CD14-positive monocyte (primary cell): ENCODE measurements around the gene BCAR3. TPM values are rescaled to one million over a fixed set of nuclear protein-coding genes. Genes with fewer than 3 reads are reported as not detected.

ENCODE experiments used
- DNase-seq, 3 donors: peaks; one replicate each; pipeline ENCODE4 v3.0.0-alpha.2; 2011 to 2022
- H2AFZ ChIP-seq: 2 replicates; pipeline ENCODE4 v1.6.0; 2012; ENCODE audit warnings: mild to moderate bottlenecking, low read depth, low read length, inconsistent platforms; ENCODE audit not compliant: insufficient read depth, poor library complexity, severe bottlenecking
- H3K27ac ChIP-seq, 2 donors: 1 replicate in 1 of 2; 2 replicates in 1 of 2; pipeline ENCODE4 v1.5.1; 2012 to 2013; ENCODE audit warnings: low read length in 2 of 2, control low read depth in 1 of 2, inconsistent platforms in 1 of 2, low read depth in 1 of 2, mild to moderate bottlenecking in 1 of 2
- H3K27me3 ChIP-seq, 2 donors: one replicate each; pipeline versions ENCODE4 v1.6.0 to v1.6.1; 2011 to 2013; ENCODE audit warnings: low read length in 2 of 2; ENCODE audit not compliant: control insufficient read depth in 2 of 2, insufficient read depth in 2 of 2
- H3K36me3 ChIP-seq, 2 donors: replicated peaks in 1 of 2; 1 replicate in 1 of 2; 2 replicates in 1 of 2; pipeline versions ENCODE4 v1.5.1 to v1.6.1; 2012 to 2013; ENCODE audit warnings: low read length in 2 of 2, control low read depth in 1 of 2, inconsistent platforms in 1 of 2, mild to moderate bottlenecking in 1 of 2; ENCODE audit not compliant: insufficient read depth in 2 of 2, control insufficient read depth in 1 of 2
- H3K4me1 ChIP-seq, 2 donors: 1 replicate in 1 of 2; 2 replicates in 1 of 2; pipeline versions ENCODE4 v1.5.1 to v1.6.1; 2012 to 2013; ENCODE audit warnings: low read length in 2 of 2, control low read depth in 1 of 2, inconsistent platforms in 1 of 2, mild to moderate bottlenecking in 1 of 2, moderate library complexity in 1 of 2; ENCODE audit not compliant: insufficient read depth in 2 of 2, control insufficient read depth in 1 of 2
- H3K4me2 ChIP-seq: replicated peaks from 2 replicates; pipeline ENCODE3; 2012; ENCODE audit warnings: low read length, moderate library complexity, mild to moderate bottlenecking; ENCODE audit not compliant: poor library complexity, severe bottlenecking; ENCODE audit errors: extremely low read depth
- H3K4me3 ChIP-seq, 3 experiments: fragments of 200-600 bp in 1 of 3; sonication (generic) in 1 of 3; replicated peaks in 1 of 3; 1 replicate in 2 of 3; 2 replicates in 1 of 3; pipeline ENCODE4 v1.5.1; 2011 to 2013; ENCODE audit warnings: low read length in 3 of 3, mild to moderate bottlenecking in 3 of 3, control low read depth in 2 of 3, low read depth in 2 of 3, inconsistent platforms in 1 of 3, moderate library complexity in 1 of 3
- H3K79me2 ChIP-seq: 2 replicates; pipeline ENCODE4 v1.6.0; 2012; ENCODE audit warnings: mild to moderate bottlenecking, control low read depth, inconsistent platforms, low read length, moderate library complexity; ENCODE audit not compliant: insufficient read depth
- H3K9ac ChIP-seq: 2 replicates; pipeline ENCODE4 v1.6.0; 2017; ENCODE audit warnings: low read length, mild to moderate bottlenecking; ENCODE audit not compliant: insufficient read depth, poor library complexity, severe bottlenecking
- H3K9me3 ChIP-seq, 2 donors: replicated peaks in 1 of 2; 1 replicate in 1 of 2; 2 replicates in 1 of 2; pipeline versions ENCODE4 v1.5.1 to v1.6.1; 2012 to 2013; ENCODE audit warnings: low read length in 2 of 2, control low read depth in 1 of 2; ENCODE audit not compliant: control insufficient read depth in 1 of 2, insufficient read depth in 1 of 2
- H4K20me1 ChIP-seq: 2 replicates; pipeline ENCODE4 v1.6.0; 2012; ENCODE audit warnings: mild to moderate bottlenecking, low read length, control low read depth, moderate library complexity; ENCODE audit not compliant: insufficient read depth
- H3K27ac Mint-ChIP-seq, 7 donors: one replicate each; pipeline ENCODE4 v1.8.0; 2020; ENCODE audit warnings: mild to moderate bottlenecking in 7 of 7, mixed read lengths in 7 of 7, moderate library complexity in 6 of 7, inconsistent platforms in 2 of 7
- H3K27me3 Mint-ChIP-seq, 3 donors: one replicate each; pipeline ENCODE4 v1.8.0; 2021 to 2022; ENCODE audit warnings: low read depth in 3 of 3, mild to moderate bottlenecking in 3 of 3, mixed read lengths in 3 of 3, moderate library complexity in 3 of 3, inconsistent platforms in 1 of 3
- H3K36me3 Mint-ChIP-seq, 2 donors: one replicate each; pipeline ENCODE4 v1.8.0; 2020; ENCODE audit warnings: mixed read lengths in 2 of 2, inconsistent platforms in 1 of 2, mild to moderate bottlenecking in 1 of 2
- H3K4me1 Mint-ChIP-seq: one replicate; pipeline ENCODE4 v1.8.0; 2020; ENCODE audit warnings: mild to moderate bottlenecking, mixed read lengths
- H3K4me3 Mint-ChIP-seq, 2 donors: one replicate each; pipeline ENCODE4 v1.8.0; 2020; ENCODE audit warnings: mild to moderate bottlenecking in 2 of 2, mixed read lengths in 2 of 2, moderate library complexity in 1 of 2
- H3K9me3 Mint-ChIP-seq, 7 donors: one replicate each; pipeline ENCODE4 v1.8.0; 2020 to 2022; ENCODE audit warnings: mixed read lengths in 7 of 7, mild to moderate bottlenecking in 6 of 7, moderate library complexity in 6 of 7, inconsistent platforms in 2 of 7
- CTCF ChIP-seq: fragments of 200-600 bp; IDR thresholded peaks from one replicate; pipeline ENCODE4 v1.8.0; 2022; ENCODE audit warnings: antibody characterized with exemption, mild to moderate bottlenecking
- WGBS: methylation state at CpG from one replicate; pipeline ENCODE4 v1.1.5; 2013; ENCODE audit warnings: missing lambda C conversion rate; ENCODE audit not compliant: insufficient coverage; 5-methylcytosine and 5-hydroxymethylcytosine counted together
- intact Hi-C, 2 donors: fragments of 100-400 bp; cut with micrococcal nuclease; formaldehyde crosslinking; loops; one replicate each; pipeline versions ENCODE4 v1.15.0 to v1.15.1; 2023
- polyA plus RNA-seq, 3 donors: library from polyadenylated mRNA; depleted of rRNA in 1 of 3; unstranded in 2 of 3; stranded (reverse) in 1 of 3; fragments of 300-500 nt in 2 of 3; fragments of >200 nt in 1 of 3; fragmentation: Illumina TruSeq in 2 of 3; gene quantifications; 1 replicate in 2 of 3; 2 replicates in 1 of 3; pipeline ENCODE4 v1.2.3, GENCODE V29; 2012 to 2021

Gene BCAR3
- polyA plus RNA-seq, 3 donors, result 0.05 to 0.41 TPM; not detected in 1

GRCh38 chr1:93579891-93580290 is 101.7 kb downstream of the BCAR3 start:
- H3K9me3 Mint-ChIP-seq, result peaks cover 0 to 2% (median 0%) of the 10 kb centered on the region in 7 donors
- no peaks in the 10 kb centered on the region for H3K79me2 ChIP-seq
- H3K27me3 Mint-ChIP-seq, result peaks cover 0 to 6% (median 1%) of the 10 kb centered on the region in 3 donors
- H3K36me3 Mint-ChIP-seq, result no peaks in the 10 kb centered on the region
- peak overlapping the region in 1 of 7 donors; percentile 10 for H3K27ac Mint-ChIP-seq
- TF ChIP-seq CTCF, result no peak
- H4K20me1 ChIP-seq, result no peaks in the 10 kb centered on the region
- H3K27ac ChIP-seq, result no peak overlapping the region
- H3K4me3 ChIP-seq, result no peak overlapping the region
- 98% methylated on average over 4 of the region's 5 CpGs for WGBS
- H3K9me3 ChIP-seq, result no peaks in the 10 kb centered on the region
- DNase-seq, result no peak
- no peaks in the 10 kb centered on the region for H3K4me1 ChIP-seq
- no peaks in the 10 kb centered on the region for H3K27me3 ChIP-seq
- no peak overlapping the region for H3K9ac ChIP-seq
- H3K36me3 ChIP-seq, result no peaks in the 10 kb centered on the region
- H2AFZ ChIP-seq, result no peak overlapping the region
- no peak overlapping the region for H3K4me3 Mint-ChIP-seq
- H3K4me1 Mint-ChIP-seq, result no peaks in the 10 kb centered on the region
- H3K4me2 ChIP-seq, result no peak overlapping the region
- intact Hi-C loops, result no loop called here

- Mint-ChIP-seq H3K36me3 (no peaks in the 10 kb centered on the region), H3K9me3 (peaks cover 0 to 2% (median 0%) of the 10 kb centered on the region in 7 donors)
These were observed 102.5 kb downstream of the BCAR3 start for GRCh38 chr1:93578911-93579825.

More at GRCh38 chr1:93578911-93579825, 102.5 kb downstream of the BCAR3 start:
- Histone ChIP-seq H3K9me3 (no peaks in the 10 kb centered on the region), H3K79me2 (no peaks in the 10 kb centered on the region), H3K4me2 (no peak overlapping the region), H3K9ac (no peak overlapping the region), H2AFZ (no peak overlapping the region), H3K27me3 (no peaks in the 10 kb centered on the region), H3K27ac (no peak overlapping the region), H3K4me1 (no peaks in the 10 kb centered on the region), H3K4me3 (no peak overlapping the region), H3K36me3 (no peaks in the 10 kb centered on the region), H4K20me1 (no peaks in the 10 kb centered on the region)
- H3K27ac Mint-ChIP-seq, result no peak overlapping the region
- WGBS, result 90% methylated on average over 9 of the region's 11 CpGs
- peaks cover 0 to 6% (median 1%) of the 10 kb centered on the region in 3 donors for H3K27me3 Mint-ChIP-seq
- no peak for DNase-seq
- TF ChIP-seq CTCF, result no peak
- H3K4me1 Mint-ChIP-seq, result no peaks in the 10 kb centered on the region
- no peak overlapping the region for H3K4me3 Mint-ChIP-seq
- intact Hi-C loops, result no loop called here
